DOHH2 (cell line): ENCODE data around the gene LRRC59.

Source experiments
- CTCF ChIP-seq: fragments of 200-600 bp; sonication (generic); IDR thresholded peaks from one replicate; pipeline ENCODE4 v1.5.1; 2014; ENCODE audit warnings: antibody characterized with exemption, mild to moderate bottlenecking, low read depth, low read length; ENCODE audit not compliant: poor library complexity, severe bottlenecking
- EZH2phosphoT487 ChIP-seq: fragments of 200-600 bp; sonication (generic); IDR thresholded peaks from 2 replicates; pipeline ENCODE4 v1.6.1; 2017; ENCODE audit warnings: borderline replicate concordance, mild to moderate bottlenecking, antibody characterized with exemption, low read length, moderate library complexity, mixed read lengths

GRCh38 chr17:50364061-50364458 lies 33.3 kb downstream of the LRRC59 start:
- no peak for TF ChIP-seq EZH2phosphoT487
- no peak for TF ChIP-seq CTCF
